H1 (cell line): ENCODE results near the gene CDC26. TPM values are rescaled to one million over a fixed set of nuclear protein-coding genes. Genes with fewer than 3 reads are reported as not detected.

ENCODE experiments used
- CTCF ChIA-PET: fragments of 300-600 bp; sonication (Branson Sonifier 250); formaldehyde crosslinking; loops from one replicate; lab custom pipeline; 2021; ENCODE audit not compliant: partially characterized antibody; lab: Charles Lee
- POLR2A ChIA-PET: fragments of 300-600 bp; sonication (Branson Sonifier 250); formaldehyde crosslinking; loops from one replicate; lab custom pipeline; 2021; ENCODE audit warnings: inconsistent platforms; ENCODE audit not compliant: partially characterized antibody; lab: Charles Lee
- DNase-seq, 2 experiments: peaks; one replicate each; pipeline versions ENCODE4 v3.0.0 to v3.0.0-alpha.2; 2010 to 2022; ENCODE audit warnings: low spot score in 2 of 2, low read depth in 1 of 2, mixed read lengths in 1 of 2
- FAIRE-seq: peaks from 2 replicates; lab custom pipeline; 2011; peaks lifted over from hg19 to GRCh38; lab: Jason Lieb, UNC
- H2AFZ ChIP-seq: 2 replicates; pipeline ENCODE4 v1.8.1; 2012; ENCODE audit warnings: low read length, inconsistent platforms
- H2AK5ac ChIP-seq: 2 replicates; pipeline ENCODE4 v1.6.1; 2013; ENCODE audit warnings: low read depth, low read length
- H2BK120ac ChIP-seq: replicated peaks from 2 replicates; pipeline ENCODE3; 2013; ENCODE audit warnings: low read depth, low read length, inconsistent platforms
- H2BK12ac ChIP-seq: 2 replicates; pipeline ENCODE4 v1.6.1; 2013; ENCODE audit warnings: low read depth, low read length
- H2BK15ac ChIP-seq: 2 replicates; pipeline ENCODE4 v1.6.1; 2013; ENCODE audit warnings: low read length
- H2BK20ac ChIP-seq: 2 replicates; pipeline ENCODE4 v1.6.1; 2013; ENCODE audit warnings: low read length
- H2BK5ac ChIP-seq: 2 replicates; pipeline ENCODE4 v1.6.1; 2013; ENCODE audit warnings: low read depth, low read length
- H3K14ac ChIP-seq: 2 replicates; pipeline ENCODE4 v1.6.1; 2013; ENCODE audit warnings: inconsistent platforms; ENCODE audit not compliant: insufficient read length
- H3K18ac ChIP-seq: 2 replicates; pipeline ENCODE4 v1.6.1; 2013; ENCODE audit warnings: low read length; ENCODE audit errors: extremely low read depth
- H3K23ac ChIP-seq: 2 replicates; pipeline ENCODE4 v1.6.1; 2013; ENCODE audit warnings: inconsistent platforms; ENCODE audit not compliant: insufficient read length
- H3K23me2 ChIP-seq: 2 replicates; pipeline ENCODE4 v1.6.1; 2013; ENCODE audit warnings: low read depth, low read length
- H3K27ac ChIP-seq: 2 replicates; pipeline ENCODE4 v1.6.1; 2011; ENCODE audit warnings: low read depth, low read length, inconsistent platforms
- H3K27me3 ChIP-seq, 4 experiments: replicated peaks in 1 of 4; 1 replicate in 1 of 4; 2 replicates in 3 of 4; pipeline versions ENCODE4 v1.6.1 to v1.8.1; 2011 to 2013; ENCODE audit warnings: low read length in 3 of 4, mild to moderate bottlenecking in 3 of 4, inconsistent platforms in 2 of 4, mixed read lengths in 2 of 4, moderate library complexity in 1 of 4; ENCODE audit not compliant: control insufficient read depth in 3 of 4, insufficient read depth in 3 of 4; ENCODE audit errors: extremely low read depth in 1 of 4
- H3K36me3 ChIP-seq, 4 experiments: 2 replicates each; pipeline versions ENCODE4 v1.6.1 to v1.8.1; 2011 to 2013; ENCODE audit warnings: mild to moderate bottlenecking in 4 of 4, low read length in 3 of 4, moderate library complexity in 2 of 4, control low read depth in 1 of 4, inconsistent platforms in 1 of 4; ENCODE audit not compliant: insufficient read depth in 4 of 4, control insufficient read depth in 2 of 4
- H3K4ac ChIP-seq: replicated peaks from 2 replicates; pipeline ENCODE3; 2013; ENCODE audit warnings: low read length, low read depth, mixed read lengths, inconsistent platforms; ENCODE audit not compliant: insufficient read length
- H3K4me1 ChIP-seq, 4 experiments: replicated peaks in 1 of 4; 1 replicate in 1 of 4; 2 replicates in 3 of 4; pipeline versions ENCODE4 v1.6.1 to v1.8.1; 2011 to 2013; ENCODE audit warnings: low read length in 3 of 4, inconsistent platforms in 2 of 4, mixed read lengths in 1 of 4; ENCODE audit not compliant: insufficient read depth in 4 of 4, control insufficient read depth in 3 of 4
- H3K4me2 ChIP-seq, 2 experiments: 2 replicates each; pipeline versions ENCODE4 v1.6.1 to v1.8.1; 2011 to 2013; ENCODE audit warnings: low read depth in 2 of 2, low read length in 2 of 2, control low read depth in 1 of 2, inconsistent platforms in 1 of 2, mild to moderate bottlenecking in 1 of 2; ENCODE audit not compliant: insufficient read depth in 1 of 2
- H3K4me3 ChIP-seq, 4 experiments: fragments of 200-600, 300-600 bp in 1 of 4; sonication (generic), shearing (Covaris generic), sonication (Bioruptor Twin) in 1 of 4; 2 replicates each; pipeline versions ENCODE4 v1.5.1 to v1.8.1; 2011 to 2016; ENCODE audit warnings: low read length in 4 of 4, low read depth in 3 of 4, control low read depth in 2 of 4, inconsistent platforms in 2 of 4, mild to moderate bottlenecking in 2 of 4, mixed read lengths in 1 of 4, moderate library complexity in 1 of 4; ENCODE audit not compliant: insufficient read depth in 2 of 4; ENCODE audit errors: extremely low read depth in 1 of 4
- H3K56ac ChIP-seq: replicated peaks from 2 replicates; pipeline ENCODE3; 2013; ENCODE audit warnings: low read depth, mild to moderate bottlenecking, mixed read lengths, low read length, inconsistent platforms; ENCODE audit not compliant: insufficient read length
- H3K79me1 ChIP-seq: 2 replicates; pipeline ENCODE4 v1.6.1; 2013; ENCODE audit warnings: low read depth, low read length, control low read depth
- H3K79me2 ChIP-seq, 2 experiments: 2 replicates each; pipeline versions ENCODE4 v1.6.1 to v1.8.1; 2012 to 2013; ENCODE audit warnings: low read length in 2 of 2, mild to moderate bottlenecking in 2 of 2, inconsistent platforms in 1 of 2; ENCODE audit not compliant: insufficient read depth in 2 of 2, control insufficient read depth in 1 of 2
- H3K9ac ChIP-seq, 4 experiments: replicated peaks in 1 of 4; 1 replicate in 1 of 4; 2 replicates in 3 of 4; pipeline versions ENCODE4 v1.6.1 to v1.8.1; 2011 to 2013; ENCODE audit warnings: low read depth in 3 of 4, low read length in 3 of 4, control low read depth in 2 of 4, mild to moderate bottlenecking in 2 of 4, moderate library complexity in 2 of 4, inconsistent platforms in 1 of 4; ENCODE audit errors: extremely low read depth in 1 of 4
- H3K9me3 ChIP-seq, 2 experiments: 2 replicates each; pipeline versions ENCODE4 v1.6.1 to v1.8.1; 2012 to 2013; ENCODE audit warnings: mild to moderate bottlenecking in 2 of 2, moderate library complexity in 2 of 2, control low read depth in 1 of 2, inconsistent platforms in 1 of 2, low read depth in 1 of 2, low read length in 1 of 2, mixed read lengths in 1 of 2; ENCODE audit not compliant: insufficient read depth in 2 of 2
- H4K20me1 ChIP-seq, 2 experiments: replicated peaks in 1 of 2; 2 replicates each; pipeline versions ENCODE3 to v1.8.1; 2011 to 2013; ENCODE audit warnings: inconsistent platforms in 2 of 2, low read length in 2 of 2, mild to moderate bottlenecking in 1 of 2; ENCODE audit not compliant: insufficient read depth in 2 of 2, control insufficient read depth in 1 of 2
- H4K5ac ChIP-seq: 2 replicates; pipeline ENCODE4 v1.6.1; 2013; ENCODE audit warnings: low read length, low read depth, mixed read lengths, inconsistent platforms; ENCODE audit not compliant: insufficient read length
- H4K8ac ChIP-seq: 2 replicates; pipeline ENCODE4 v1.8.0; 2013; ENCODE audit warnings: mild to moderate bottlenecking, moderate library complexity, low read length, inconsistent platforms; ENCODE audit not compliant: insufficient read depth; ENCODE audit errors: extremely low read depth
- H4K91ac ChIP-seq: replicated peaks from 2 replicates; pipeline ENCODE3; 2013; ENCODE audit warnings: low read length, mixed read lengths, inconsistent platforms; ENCODE audit not compliant: insufficient read length
- BACH1 ChIP-seq: IDR thresholded peaks from 2 replicates; pipeline ENCODE4 v1.6.1; 2012; ENCODE audit warnings: low read length, improper control_type of control experiment
- CHD2 ChIP-seq: IDR thresholded peaks from 2 replicates; pipeline ENCODE4 v1.6.1; 2012; ENCODE audit warnings: low read length, improper control_type of control experiment
- KDM5A ChIP-seq: fragments of 200-600 bp; IDR thresholded peaks from 2 replicates; pipeline ENCODE4 v1.7.1; 2012; ENCODE audit warnings: mild to moderate bottlenecking, low read length, inconsistent platforms, mixed read lengths
- NRF1 ChIP-seq: IDR thresholded peaks from 2 replicates; pipeline ENCODE4 v1.6.1; 2011; ENCODE audit warnings: mild to moderate bottlenecking, low read depth, low read length, improper control_type of control experiment
- POLR2A ChIP-seq, 2 experiments: IDR thresholded peaks; 1 replicate in 1 of 2; 2 replicates in 1 of 2; pipeline ENCODE4 v1.6.1; 2011; ENCODE audit warnings: low read depth in 2 of 2, low read length in 2 of 2, mild to moderate bottlenecking in 2 of 2; ENCODE audit errors: control extremely low read depth in 1 of 2
- RAD21 ChIP-seq, 2 experiments: IDR thresholded peaks in 1 of 2; conservative IDR thresholded peaks in 1 of 2; 2 replicates each; pipeline ENCODE4 v1.6.1; 2011; ENCODE audit warnings: low read depth in 2 of 2, low read length in 2 of 2, improper control_type of control experiment in 1 of 2, inconsistent platforms in 1 of 2, mild to moderate bottlenecking in 1 of 2, moderate library complexity in 1 of 2
- RNF2 ChIP-seq: fragments of 200-900, 300-1000 bp; sonication (generic); IDR thresholded peaks from 2 replicates; pipeline ENCODE4 v1.7.1; 2016; ENCODE audit warnings: borderline replicate concordance, low read depth, mild to moderate bottlenecking, antibody characterized with exemption, low read length; ENCODE audit not compliant: poor library complexity, severe bottlenecking; ENCODE audit errors: missing control alignments
- RXRA ChIP-seq: IDR thresholded peaks from 2 replicates; pipeline ENCODE4 v1.6.1; 2011; ENCODE audit warnings: low read depth, mild to moderate bottlenecking, low read length, moderate library complexity; ENCODE audit not compliant: insufficient read depth
- SIX5 ChIP-seq: IDR thresholded peaks from 2 replicates; pipeline ENCODE4 v1.6.1; 2011; ENCODE audit warnings: mild to moderate bottlenecking, low read depth, low read length
- SUZ12 ChIP-seq: fragments of 200-600 bp; sonication (generic); IDR thresholded peaks from 2 replicates; pipeline ENCODE4 v1.6.1; 2012; ENCODE audit warnings: mild to moderate bottlenecking, inconsistent platforms, low read length, moderate library complexity, mixed read lengths
- WGBS, 2 experiments: shearing (Covaris generic) in 1 of 2; methylation state at CpG; one replicate each; pipeline versions ENCODE4 v1.1.6 to v1.1.7; 2013 to 2015; ENCODE audit warnings: low lambda C conversion rate in 2 of 2, mixed read lengths in 2 of 2, inconsistent platforms in 1 of 2, low coverage in 1 of 2, missing lambda C conversion rate in 1 of 2; ENCODE audit not compliant: insufficient replicate concordance in 2 of 2, insufficient coverage in 1 of 2, insufficient read length in 1 of 2; ENCODE audit errors: extremely low coverage in 1 of 2, missing lambda C conversion rate in 1 of 2; 5-methylcytosine and 5-hydroxymethylcytosine counted together
- polyA plus RNA-seq, 7 experiments: library from polyadenylated mRNA; depleted of rRNA in 3 of 7; stranded (reverse) in 5 of 7; unstranded in 2 of 7; fragments of >200 nt in 5 of 7; fragments of 200-250 nt in 2 of 7; gene quantifications; 1 replicate in 5 of 7; 2 replicates in 1 of 7; 4 replicates in 1 of 7; pipeline versions ENCODE4 v1.2.1 to v1.2.3, GENCODE V29; 2011 to 2013; ENCODE audit warnings: missing spikeins in 2 of 7, mixed read lengths in 2 of 7
- total RNA-seq: library from RNA; stranded (reverse); fragmentation: NEBNext Ultra II Directional; extraction: Animal tissue kit (Norgen Biotek cat#: 25700); gene quantifications from 2 replicates; pipeline ENCODE4 v1.2.1, GENCODE V29; 2021
- TF ChIP-seq, protein P1 (sequence below): IDR thresholded peaks from 2 replicates; pipeline ENCODE4 v1.6.1; 2011; ENCODE audit warnings: low read depth, mild to moderate bottlenecking, low read length; ENCODE audit not compliant: insufficient read depth

CDC26 gene
- total and polyA plus RNA-seq, 2 of the 8 experiments (the other 6 are each of a cell fraction or from before 2014, with no cell fraction given), result 31.5 to 41.9 TPM

DNA sequence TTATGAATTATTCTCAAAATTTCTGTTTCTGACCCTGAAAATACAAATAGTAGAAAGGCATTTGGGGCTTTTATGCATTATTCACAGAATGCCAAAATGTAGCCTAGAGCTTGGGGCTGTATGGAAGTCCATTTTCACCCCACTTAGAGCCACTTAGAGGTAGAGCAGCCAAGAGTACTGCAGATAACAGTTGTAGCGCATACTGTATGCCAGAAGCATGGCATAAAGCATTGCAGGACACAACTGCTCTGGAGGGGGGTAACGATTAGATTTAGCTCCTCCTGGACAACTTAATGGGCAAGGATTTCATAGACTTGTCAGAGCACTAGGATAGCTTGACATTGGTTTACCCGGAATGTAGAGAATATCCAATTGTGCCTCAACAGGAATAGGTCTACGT is 38.3 kb downstream of the CDC26 start:
- no peak for TF ChIP-seq RXRA
- TF ChIP-seq BACH1, result no peak
- TF ChIP-seq KDM5A, result no peak
- no peak for TF ChIP-seq RAD21 (IDR thresholded peaks at IDR 0.05 in 1 of 2, conservative IDR thresholded peaks at IDR 0.05 in 1 of 2; ENCODE audit: low read depth in 2 of 2, low read length in 2 of 2)
- no peak for TF ChIP-seq SIX5
- TF ChIP-seq, protein P1, sequence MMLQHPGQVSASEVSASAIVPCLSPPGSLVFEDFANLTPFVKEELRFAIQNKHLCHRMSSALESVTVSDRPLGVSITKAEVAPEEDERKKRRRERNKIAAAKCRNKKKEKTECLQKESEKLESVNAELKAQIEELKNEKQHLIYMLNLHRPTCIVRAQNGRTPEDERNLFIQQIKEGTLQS, result no peak
- no peak for TF ChIP-seq SUZ12
- TF ChIP-seq RNF2, result no peak
- no peak for TF ChIP-seq NRF1
- TF ChIP-seq POLR2A (IDR thresholded peaks at IDR 0.05; ENCODE audit: control extremely low read depth in 1 of 2, low read depth in 2 of 2, low read length in 2 of 2), result no peak
- TF ChIP-seq CHD2, result no peak
- whole genome bisulfite sequencing, 2 experiments, result 91% methylated on average over 4 of the region's 4 CpGs; no CpG with 5 or more reads in 1 of the 2 experiments
- no peak overlapping the region for H3K23ac ChIP-seq
- H3K27me3 ChIP-seq, result no peaks in the 10 kb centered on the region
- H3K9ac ChIP-seq, result no peak overlapping the region
- H3K36me3 ChIP-seq, result no peaks in the 10 kb centered on the region
- H3K27ac ChIP-seq, result no peak overlapping the region
- no peaks in the 10 kb centered on the region for H3K79me2 ChIP-seq
- H2BK20ac ChIP-seq, result no peak overlapping the region
- no peak overlapping the region for H2AK5ac ChIP-seq
- H2BK15ac ChIP-seq, result no peak overlapping the region
- POLR2A ChIA-PET, result no interaction called here
- no peak overlapping the region for H3K4me2 ChIP-seq
- H3K79me1 ChIP-seq, result no peaks in the 10 kb centered on the region
- H3K4me3 ChIP-seq, result no peak overlapping the region
- no peak overlapping the region for H4K5ac ChIP-seq
- H2BK12ac ChIP-seq, result no peak overlapping the region
- no peak overlapping the region for H2AFZ ChIP-seq
- no peak overlapping the region for H3K14ac ChIP-seq
- no peaks in the 10 kb centered on the region for H3K23me2 ChIP-seq
- H4K20me1 ChIP-seq, result peaks cover 0 to 1% of the 10 kb centered on the region in 2 experiments
- H4K8ac ChIP-seq, result no peak overlapping the region
- DNase-seq (no peak), FAIRE-seq (no peak)
- no peak overlapping the region for H2BK120ac ChIP-seq
- CTCF ChIA-PET, result interaction anchor here (1.0 kb wide), 1 partner anchor 14 kb away, joined by 3 read pairs; no protein-coding TSS in a partner anchor
- H2BK5ac ChIP-seq, result no peak overlapping the region
- H3K4me1 ChIP-seq, result no peaks in the 10 kb centered on the region
- H3K18ac ChIP-seq, result no peak overlapping the region
- no peak overlapping the region for H3K4ac ChIP-seq
- no peaks in the 10 kb centered on the region for H3K9me3 ChIP-seq
- H3K56ac ChIP-seq, result no peak overlapping the region
- H4K91ac ChIP-seq, result no peak overlapping the region
